ENCODE data around the gene GALNT6. TPM values are rescaled to one million over a fixed set of nuclear protein-coding genes. Genes with fewer than 3 reads are reported as not detected.

Gene GALNT6
- polyA plus RNA-seq, 1 donor from 2014 or later, result not detected

DNA sequence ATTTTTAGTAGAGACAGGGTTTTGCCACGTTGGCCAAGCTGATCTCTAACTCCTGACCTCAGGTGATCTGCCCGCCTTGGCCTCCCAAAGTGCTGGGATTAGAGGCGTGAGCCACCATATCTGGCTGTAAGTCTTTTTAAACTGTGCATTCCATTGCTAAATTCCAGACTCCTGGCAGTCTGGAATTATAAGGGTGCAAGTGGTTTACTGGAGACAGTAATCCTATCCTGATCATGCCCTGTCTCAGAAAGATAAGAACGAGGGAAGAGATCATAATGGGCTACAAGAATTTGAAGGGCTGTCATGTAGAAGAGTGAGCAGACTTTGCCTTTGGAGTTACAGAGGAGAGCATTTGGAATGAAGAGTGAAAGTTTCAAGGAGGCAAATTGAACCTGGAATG, 26.6 kb upstream of the GALNT6 start:
- Histone ChIP-seq H3K79me2 (replicated peaks; ENCODE audit: insufficient read depth, low read length) (no peaks in the 10 kb centered on the region), H3K4me2 (ENCODE audit: low read length) (no peak overlapping the region), H3K27me3 (ENCODE audit: insufficient read depth, low read depth, low read length) (no peaks in the 10 kb centered on the region), H3K9me3 (ENCODE audit: low read length) (no peaks in the 10 kb centered on the region), H3F3A (ENCODE audit: insufficient read depth, low read length, poor library complexity, severe bottlenecking) (no peaks in the 10 kb centered on the region), H4K20me1 (ENCODE audit: insufficient read depth) (no peaks in the 10 kb centered on the region), H3K9me2 (ENCODE audit: insufficient read depth, low read length) (no peaks in the 10 kb centered on the region), H3K4me3 (ENCODE audit: low read length) (no peak overlapping the region), H3K36me3 (ENCODE audit: insufficient read depth, low read length) (no peaks in the 10 kb centered on the region), H3K27ac (ENCODE audit: low read length) (no peak overlapping the region), H2AFZ (ENCODE audit: low read depth, low read length) (no peak overlapping the region), H3K9ac (ENCODE audit: low read length) (no peak overlapping the region)
- no peak for TF ChIP-seq CTCF (IDR thresholded peaks at IDR 0.05; ENCODE audit: poor library complexity, severe bottlenecking)
- no peak for TF ChIP-seq MXI1 (conservative IDR thresholded peaks at IDR 0.05; ENCODE audit: poor library complexity, severe bottlenecking)
- TF ChIP-seq POLR2AphosphoS5 (IDR thresholded peaks at IDR 0.05), result no peak
- TF ChIP-seq EZH2 (IDR thresholded peaks at IDR 0.05; ENCODE audit: borderline replicate concordance, insufficient read depth, low read length, poor library complexity, severe bottlenecking), result no peak
- no peak for TF ChIP-seq SMC3 (conservative IDR thresholded peaks at IDR 0.05; ENCODE audit: poor library complexity)
- TF ChIP-seq EP300 (conservative IDR thresholded peaks at IDR 0.05; ENCODE audit: poor library complexity, severe bottlenecking), result no peak
- TF ChIP-seq, protein P1, sequence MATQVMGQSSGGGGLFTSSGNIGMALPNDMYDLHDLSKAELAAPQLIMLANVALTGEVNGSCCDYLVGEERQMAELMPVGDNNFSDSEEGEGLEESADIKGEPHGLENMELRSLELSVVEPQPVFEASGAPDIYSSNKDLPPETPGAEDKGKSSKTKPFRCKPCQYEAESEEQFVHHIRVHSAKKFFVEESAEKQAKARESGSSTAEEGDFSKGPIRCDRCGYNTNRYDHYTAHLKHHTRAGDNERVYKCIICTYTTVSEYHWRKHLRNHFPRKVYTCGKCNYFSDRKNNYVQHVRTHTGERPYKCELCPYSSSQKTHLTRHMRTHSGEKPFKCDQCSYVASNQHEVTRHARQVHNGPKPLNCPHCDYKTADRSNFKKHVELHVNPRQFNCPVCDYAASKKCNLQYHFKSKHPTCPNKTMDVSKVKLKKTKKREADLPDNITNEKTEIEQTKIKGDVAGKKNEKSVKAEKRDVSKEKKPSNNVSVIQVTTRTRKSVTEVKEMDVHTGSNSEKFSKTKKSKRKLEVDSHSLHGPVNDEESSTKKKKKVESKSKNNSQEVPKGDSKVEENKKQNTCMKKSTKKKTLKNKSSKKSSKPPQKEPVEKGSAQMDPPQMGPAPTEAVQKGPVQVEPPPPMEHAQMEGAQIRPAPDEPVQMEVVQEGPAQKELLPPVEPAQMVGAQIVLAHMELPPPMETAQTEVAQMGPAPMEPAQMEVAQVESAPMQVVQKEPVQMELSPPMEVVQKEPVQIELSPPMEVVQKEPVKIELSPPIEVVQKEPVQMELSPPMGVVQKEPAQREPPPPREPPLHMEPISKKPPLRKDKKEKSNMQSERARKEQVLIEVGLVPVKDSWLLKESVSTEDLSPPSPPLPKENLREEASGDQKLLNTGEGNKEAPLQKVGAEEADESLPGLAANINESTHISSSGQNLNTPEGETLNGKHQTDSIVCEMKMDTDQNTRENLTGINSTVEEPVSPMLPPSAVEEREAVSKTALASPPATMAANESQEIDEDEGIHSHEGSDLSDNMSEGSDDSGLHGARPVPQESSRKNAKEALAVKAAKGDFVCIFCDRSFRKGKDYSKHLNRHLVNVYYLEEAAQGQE (IDR thresholded peaks at IDR 0.05; ENCODE audit: borderline replicate concordance), result no peak
- TF ChIP-seq RAD21 (conservative IDR thresholded peaks at IDR 0.05), result no peak
- no peak for TF ChIP-seq TAF1 (IDR thresholded peaks at IDR 0.05; ENCODE audit: low read depth)

DNA sequence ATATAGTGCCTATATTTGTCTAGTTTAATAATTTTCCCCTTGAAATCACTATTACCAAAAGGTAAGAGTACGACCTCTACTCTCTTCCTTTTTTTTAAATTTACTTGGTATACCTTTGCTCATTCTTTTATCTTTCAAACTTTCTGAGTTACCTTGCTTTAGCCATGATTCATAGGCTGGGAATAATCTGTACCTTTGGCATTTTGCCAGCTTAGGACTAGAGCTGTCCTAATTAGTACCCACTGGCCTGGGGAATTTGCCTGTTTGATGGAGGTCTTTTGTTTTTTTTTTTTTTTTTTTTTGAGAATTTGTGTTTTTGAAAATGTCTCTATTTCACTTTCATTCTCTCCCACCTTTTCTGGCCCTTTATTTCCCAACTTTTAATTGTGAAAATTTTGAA, 24.7 kb upstream of the GALNT6 start:
- H3K9ac ChIP-seq (ENCODE audit: low read length), result no peak overlapping the region
- no peak for TF ChIP-seq EP300 (conservative IDR thresholded peaks at IDR 0.05; ENCODE audit: poor library complexity, severe bottlenecking)
- TF ChIP-seq, protein P1 (IDR thresholded peaks at IDR 0.05; ENCODE audit: borderline replicate concordance), result no peak
- TF ChIP-seq MXI1 (conservative IDR thresholded peaks at IDR 0.05; ENCODE audit: poor library complexity, severe bottlenecking), result no peak
- TF ChIP-seq POLR2AphosphoS5 (IDR thresholded peaks at IDR 0.05), result no peak
- TF ChIP-seq TAF1 (IDR thresholded peaks at IDR 0.05; ENCODE audit: low read depth), result no peak
- no peak for TF ChIP-seq RAD21 (conservative IDR thresholded peaks at IDR 0.05)
- TF ChIP-seq SMC3 (conservative IDR thresholded peaks at IDR 0.05; ENCODE audit: poor library complexity), result no peak
- no peak for TF ChIP-seq CTCF (IDR thresholded peaks at IDR 0.05; ENCODE audit: poor library complexity, severe bottlenecking)
- no peaks in the 10 kb centered on the region for H3F3A ChIP-seq (ENCODE audit: insufficient read depth, low read length, poor library complexity, severe bottlenecking)
- no peak overlapping the region for H2AFZ ChIP-seq (ENCODE audit: low read depth, low read length)
- H3K36me3 ChIP-seq (ENCODE audit: insufficient read depth, low read length), result no peaks in the 10 kb centered on the region
- H3K4me2 ChIP-seq (ENCODE audit: low read length), result no peak overlapping the region
- H4K20me1 ChIP-seq (ENCODE audit: insufficient read depth), result no peaks in the 10 kb centered on the region
- H3K9me3 ChIP-seq (ENCODE audit: low read length), result no peaks in the 10 kb centered on the region
- H3K27ac ChIP-seq (ENCODE audit: low read length), result no peak overlapping the region
- H3K79me2 ChIP-seq (replicated peaks; ENCODE audit: insufficient read depth, low read length), result no peaks in the 10 kb centered on the region
- no peak overlapping the region for H3K4me3 ChIP-seq (ENCODE audit: low read length)
- no peaks in the 10 kb centered on the region for H3K27me3 ChIP-seq (ENCODE audit: insufficient read depth, low read depth, low read length)
- no peaks in the 10 kb centered on the region for H3K9me2 ChIP-seq (ENCODE audit: insufficient read depth, low read length)
